ENCODE results near the gene ITPRIPL2.

The ITPRIPL2 gene

DNA sequence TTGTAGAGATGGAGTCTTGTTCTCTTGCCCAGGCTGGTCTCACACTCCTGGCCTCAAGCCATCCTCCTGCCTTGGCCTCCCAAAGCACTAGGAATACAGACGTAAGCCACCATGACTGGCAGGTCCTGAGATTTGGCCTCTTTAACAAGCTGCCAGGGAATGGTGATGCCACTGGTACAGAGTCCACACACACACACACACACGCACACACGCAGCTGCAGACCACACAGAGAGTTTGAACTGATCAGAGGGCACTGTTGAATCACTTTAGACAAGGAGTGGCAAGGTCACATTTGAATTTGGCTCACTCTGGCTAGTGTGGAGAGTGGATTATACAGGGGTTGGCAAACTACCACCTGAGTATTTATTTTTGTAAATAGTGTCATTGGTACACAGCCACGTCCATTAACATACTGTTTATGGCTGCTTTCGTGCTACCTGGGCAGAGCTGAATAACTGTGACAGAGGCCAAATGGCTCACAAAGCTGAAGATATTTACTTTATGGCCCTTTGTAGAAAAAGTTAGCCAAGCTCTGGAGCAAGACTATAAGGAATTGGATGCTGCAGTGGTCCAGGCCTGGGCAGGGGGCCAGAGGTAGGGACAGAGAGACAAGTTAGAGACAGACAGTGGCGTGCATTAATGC is 9.9 kb downstream of the ITPRIPL2 start:
- DNase-seq = no peak

DNA sequence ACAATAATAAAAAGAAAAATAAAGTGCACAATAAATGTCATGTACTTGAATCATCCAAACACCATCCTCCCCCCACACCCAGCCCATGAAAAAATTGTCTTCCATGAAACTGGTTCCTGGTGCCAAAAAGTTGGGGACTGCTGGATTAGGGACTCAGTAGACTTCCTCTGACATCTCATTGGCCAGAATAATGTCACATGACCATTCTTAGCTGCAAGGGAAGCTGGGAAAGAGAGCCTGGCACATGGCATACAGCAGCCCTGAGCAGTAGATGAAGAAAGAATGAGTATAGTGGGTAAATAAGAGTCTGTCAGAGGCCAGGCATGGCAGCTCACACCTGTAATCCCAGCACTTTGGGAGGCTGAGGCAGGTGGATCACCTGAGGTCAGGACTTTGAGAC is 12.5 kb downstream of the ITPRIPL2 start:
- DNase-seq = no peak

DNA sequence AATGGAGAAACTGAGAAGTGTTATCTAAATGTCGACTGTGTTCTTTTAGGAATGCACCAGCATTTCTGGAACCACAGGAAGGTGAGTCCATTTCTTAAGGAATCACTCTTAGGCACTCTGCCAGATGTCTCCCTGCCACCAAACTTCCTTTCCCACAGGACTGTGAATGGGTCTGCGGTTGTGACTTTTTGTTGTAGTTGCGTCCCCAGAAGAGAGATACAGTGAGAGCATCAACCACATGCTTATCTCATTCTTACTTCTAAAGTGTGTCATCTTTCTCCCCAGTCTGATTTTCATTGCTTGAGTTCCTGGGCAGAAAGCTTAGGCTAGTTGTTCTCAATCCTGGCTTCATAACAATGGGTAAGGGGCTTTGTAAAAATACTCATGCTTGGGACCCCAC is 13.4 kb downstream of the ITPRIPL2 start:
- no peak for DNase-seq

DNA sequence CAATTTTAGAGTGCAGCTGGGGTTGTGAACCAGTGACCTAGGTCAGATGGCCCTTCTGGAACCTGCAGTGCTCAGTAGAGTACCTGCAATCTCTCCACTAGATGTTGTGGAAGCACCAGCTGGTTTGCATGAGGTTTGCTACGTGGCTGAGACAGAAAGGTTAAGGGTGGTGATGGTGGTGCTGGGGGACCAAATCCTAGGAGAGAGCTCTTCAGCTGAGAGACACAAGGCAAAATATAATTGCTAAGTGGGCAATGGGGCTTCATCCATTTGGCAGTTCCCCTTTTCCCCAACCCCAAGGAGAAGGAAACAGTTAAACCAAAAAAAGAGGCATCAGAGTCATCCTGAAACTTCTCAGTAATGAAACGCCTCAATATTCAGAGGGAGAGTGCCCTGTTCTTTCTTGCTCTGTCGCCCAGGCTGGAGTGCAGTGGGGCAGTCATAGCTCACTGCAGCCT is 13.9 kb downstream of the ITPRIPL2 start:
- no peak for DNase-seq

DNA sequence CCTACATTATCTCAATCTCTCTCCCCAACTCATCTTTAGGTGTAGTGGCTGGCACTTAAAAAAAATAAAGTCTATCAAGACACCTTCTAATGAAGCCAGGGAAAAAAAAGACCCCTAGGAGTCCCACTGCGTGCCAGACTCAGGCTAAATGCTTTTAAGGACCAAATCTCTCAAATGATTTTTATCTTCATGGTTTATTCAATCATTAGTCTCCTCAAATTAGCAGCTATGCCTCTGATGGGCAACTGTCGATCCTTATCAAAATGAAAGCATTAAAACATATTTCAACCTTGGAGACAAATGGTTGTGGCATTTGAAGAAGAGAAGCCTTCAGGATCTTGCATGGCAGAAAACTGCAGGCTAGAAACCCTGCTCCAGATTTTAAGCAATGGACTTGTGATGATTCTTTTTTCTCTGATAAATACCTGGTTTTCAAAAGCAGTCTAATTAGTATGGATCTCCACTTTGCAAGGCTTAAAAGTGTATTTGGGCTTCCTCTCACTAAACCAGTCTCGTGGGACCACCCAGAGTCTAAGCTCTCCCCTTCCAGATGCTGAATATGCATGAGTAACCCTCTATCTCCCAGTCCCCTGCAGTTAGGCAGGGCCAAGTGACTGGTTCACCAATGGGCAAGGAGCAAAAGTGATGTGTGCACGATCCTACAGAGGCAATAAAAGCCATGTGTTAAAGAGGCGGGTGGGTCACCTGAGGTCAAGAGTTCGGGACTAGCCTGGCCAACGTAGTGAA is 14.9 kb downstream of the ITPRIPL2 start:
- DNase-seq = no peak

DNA sequence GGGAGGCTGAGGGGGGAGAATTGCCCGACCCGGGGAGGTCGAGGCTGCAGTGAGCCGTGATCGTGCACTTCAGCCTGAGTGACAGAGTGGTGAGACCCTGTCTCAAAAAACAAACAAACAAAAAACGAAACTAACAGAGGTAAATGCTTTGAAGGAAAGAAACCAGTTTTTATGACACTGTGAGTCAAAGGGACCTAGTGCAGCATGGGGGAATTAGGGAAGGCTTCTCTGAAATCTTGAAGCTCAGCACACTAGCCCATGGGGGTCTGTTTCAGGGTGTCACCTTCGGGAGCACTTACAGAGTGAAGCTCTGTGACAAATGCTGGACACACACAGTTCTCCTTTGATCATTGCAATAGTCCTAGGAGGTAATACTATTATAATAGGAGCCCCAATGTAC is 16.6 kb downstream of the ITPRIPL2 start:
- DNase-seq = no peak

DNA sequence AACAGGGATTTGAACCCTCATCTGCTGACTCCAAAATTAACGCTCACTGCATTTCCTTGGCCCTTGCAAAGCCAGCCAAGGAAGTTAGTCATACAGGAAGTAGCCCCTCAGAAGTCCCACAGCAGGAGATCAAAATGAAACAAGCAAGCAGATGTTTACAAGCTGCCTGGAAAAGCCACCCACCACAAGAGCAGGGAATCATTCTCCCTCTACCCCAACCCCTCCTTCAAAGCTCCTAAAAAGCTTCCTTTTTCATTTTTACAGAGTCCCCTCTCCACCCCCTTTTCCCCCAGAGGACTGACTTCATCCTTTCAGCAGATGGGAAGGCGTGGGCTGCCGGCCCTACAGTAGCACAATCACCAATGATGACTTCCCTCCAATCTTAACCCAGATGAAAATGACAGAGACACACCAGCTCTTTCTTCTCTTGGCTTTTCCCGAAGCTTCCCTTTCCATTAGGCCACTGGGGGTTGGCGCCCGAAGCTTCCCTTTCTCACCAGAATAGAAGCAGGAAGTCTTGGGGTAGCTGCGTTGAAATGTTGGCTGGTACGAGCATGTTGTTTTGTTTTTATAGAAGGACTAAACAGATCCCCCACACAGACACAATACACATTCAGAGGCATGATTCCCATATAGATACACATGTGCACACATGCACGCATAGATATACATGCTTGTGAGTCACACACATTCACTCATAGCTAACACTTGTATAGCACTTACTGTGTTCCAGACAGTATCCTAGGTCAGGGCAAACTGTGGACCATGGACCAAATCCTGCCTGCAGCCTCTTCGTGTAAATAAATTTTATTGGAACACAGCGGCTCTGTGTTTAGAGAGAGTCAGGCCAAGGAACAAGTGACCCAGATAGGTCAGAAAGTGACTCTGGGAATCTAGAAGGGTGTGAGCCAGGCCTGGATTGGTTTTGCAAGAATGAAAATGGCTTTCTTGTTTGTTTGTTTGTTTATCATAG is 17.4 kb downstream of the ITPRIPL2 start:
- no peak for DNase-seq

DNA sequence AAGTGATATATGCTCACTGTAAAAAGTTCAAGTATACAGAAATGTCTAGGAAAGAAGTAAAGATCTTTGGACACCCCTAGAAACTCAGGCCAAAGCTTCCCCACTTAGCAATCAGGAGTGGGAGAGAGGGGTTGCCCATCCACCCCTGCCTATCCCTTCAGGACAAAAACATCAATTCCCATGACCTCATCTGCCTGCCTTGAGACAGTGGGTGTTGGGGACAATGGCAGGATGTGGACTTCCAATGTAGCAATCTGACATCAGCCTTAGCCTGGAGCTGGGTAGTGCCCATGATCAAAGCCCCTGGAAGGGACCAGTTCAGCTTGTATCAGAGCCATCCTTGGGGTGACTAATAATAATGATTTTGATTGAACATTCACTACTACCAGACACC is 18.1 kb downstream of the ITPRIPL2 start:
- DNase-seq = no peak

DNA sequence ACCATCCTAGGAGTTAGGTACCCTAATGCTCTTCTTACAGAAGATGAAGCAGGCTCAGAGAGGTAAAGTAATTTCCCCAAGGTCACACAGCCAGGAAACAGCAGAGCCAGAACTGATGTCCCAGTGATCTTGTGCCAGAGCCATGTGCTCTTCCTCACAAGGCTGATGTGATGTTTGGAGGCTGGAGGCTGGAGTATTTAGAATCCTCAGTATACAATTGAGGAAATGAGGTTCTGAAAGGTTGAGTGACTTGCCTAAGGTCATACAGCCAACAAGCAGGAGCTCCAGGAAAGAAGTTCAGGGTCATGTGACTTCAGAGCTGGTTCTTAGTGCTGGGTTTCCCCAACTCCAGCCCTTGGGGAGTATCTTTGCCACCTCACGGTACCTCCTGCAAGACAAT is 18.5 kb downstream of the ITPRIPL2 start:
- DNase-seq = no peak

DNA sequence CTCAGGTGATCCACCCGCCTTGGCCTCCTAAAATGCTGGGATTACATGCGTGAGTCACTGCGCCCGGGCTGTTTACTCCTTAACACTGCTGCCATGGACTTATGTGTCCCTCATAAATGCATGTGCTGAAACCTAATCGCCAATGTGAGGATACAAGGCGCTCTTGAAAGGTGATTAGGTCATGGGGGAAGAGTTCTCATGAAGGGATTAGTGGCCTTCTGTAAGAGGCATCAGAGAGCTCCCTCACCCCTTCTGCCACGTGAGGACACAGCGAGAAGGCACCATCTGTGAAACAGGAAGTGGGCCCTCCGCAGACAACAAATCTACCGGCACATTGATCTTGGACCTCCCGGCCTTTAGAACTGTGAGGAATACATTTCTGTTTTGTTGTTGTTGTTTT is 19.1 kb downstream of the ITPRIPL2 start:
- DNase-seq = no peak

DNA sequence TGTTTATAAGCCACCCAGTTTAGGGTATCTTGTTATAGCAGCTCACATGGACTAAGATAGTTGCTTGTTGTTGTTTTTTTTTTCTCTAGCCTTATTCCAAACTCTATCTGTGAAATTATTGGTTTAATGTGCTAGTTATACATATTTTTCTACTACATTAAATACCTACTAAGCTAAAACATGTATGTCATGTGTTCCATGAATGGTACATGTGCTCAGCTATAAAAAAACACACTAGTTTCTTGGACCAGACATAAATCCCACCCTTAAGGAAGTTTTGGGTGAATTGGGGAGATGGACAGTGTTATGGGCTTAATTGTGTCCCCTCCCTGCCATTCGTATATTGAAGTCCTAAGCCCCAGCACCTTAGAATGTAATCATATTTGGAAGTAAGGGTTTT is 19.8 kb downstream of the ITPRIPL2 start:
- DNase-seq = no peak

DNA sequence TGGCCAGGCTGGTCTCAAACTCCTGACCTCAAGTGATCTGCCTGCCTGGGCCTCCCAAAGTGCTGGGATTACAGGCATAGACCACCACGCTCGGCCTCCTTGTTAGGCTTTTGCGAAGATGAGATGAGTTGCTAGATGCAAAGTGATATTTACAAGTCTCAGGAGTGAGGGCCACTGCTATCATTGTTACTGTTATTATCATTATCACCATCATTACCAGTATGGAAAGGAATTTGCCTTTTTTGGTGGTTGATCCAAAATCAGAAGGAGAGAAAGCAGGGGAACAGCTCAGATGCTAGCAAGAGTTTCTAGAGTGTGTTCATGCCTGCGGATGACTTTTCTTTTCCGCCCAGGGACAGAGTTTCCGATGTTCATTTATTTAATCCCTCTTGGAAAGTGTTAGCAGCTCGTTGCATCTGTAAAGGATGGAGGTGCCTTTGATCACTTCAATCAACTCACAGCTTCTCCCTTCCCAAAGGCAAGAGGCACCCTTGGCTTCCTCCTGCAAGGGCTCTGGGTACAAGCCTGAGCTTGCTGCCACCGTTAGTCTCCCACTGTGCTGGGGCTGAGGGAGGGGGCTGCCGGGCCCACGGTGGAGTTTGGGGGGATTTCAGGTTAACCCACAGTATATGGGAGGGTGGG is 21.6 kb downstream of the ITPRIPL2 start:
- no peak for DNase-seq

DNA sequence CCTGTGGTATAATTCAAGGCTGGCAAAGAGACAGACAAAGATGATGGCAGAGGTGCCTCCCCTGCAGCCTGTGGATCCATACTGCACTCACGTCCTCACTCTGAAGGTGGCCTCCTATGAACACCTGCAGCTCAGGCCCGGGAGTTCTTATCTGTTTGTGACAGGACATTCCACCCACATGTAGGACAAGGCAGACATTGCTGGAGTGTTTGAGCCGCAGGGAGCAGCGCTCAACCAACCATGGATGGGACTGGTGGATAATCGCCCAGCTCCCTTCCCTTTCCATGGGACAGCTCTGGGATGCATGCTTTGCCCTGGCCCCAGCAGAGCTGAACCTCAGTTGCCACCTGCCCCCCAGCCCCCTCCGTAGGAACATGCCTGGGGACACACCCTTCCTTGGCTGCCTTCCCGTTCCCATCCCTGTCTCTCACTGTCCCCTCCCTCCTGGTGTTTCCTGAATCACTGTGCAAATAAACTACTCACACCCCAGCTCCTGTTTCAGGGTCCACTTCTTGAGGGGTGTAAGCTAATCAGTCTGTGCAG is 22.2 kb downstream of the ITPRIPL2 start:
- DNase-seq = no peak

DNA sequence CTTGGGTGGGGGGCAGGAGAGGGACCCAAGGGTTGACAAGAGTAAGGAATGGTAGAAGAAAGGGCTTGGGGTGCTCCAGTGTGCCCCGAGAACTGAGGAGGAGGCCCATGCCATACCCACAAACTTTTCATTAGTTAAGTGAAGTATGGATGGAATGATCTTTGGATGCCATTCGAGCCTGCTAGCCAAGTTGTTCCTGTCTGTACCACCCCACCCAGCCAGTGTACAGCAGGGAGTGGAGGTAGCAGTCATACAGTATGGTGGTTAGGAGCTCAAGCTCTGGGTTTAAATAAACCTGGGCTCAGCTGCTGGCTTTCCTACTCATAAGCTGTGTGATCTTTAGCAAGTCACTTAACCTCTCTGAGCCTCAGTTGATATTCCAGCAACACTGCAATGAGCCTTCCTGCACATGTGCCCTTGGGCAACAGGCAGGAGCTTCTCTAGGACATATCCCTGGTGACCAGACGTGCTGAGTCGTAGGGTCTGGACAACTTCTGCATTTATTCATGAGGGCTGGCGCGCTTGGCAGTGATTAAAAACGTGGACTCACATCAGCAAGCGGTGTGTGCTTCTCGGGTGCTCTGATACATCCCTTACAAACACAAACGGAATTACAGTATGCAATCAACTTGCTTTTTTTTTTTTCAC is 22.9 kb downstream of the ITPRIPL2 start:
- no peak for DNase-seq

DNA sequence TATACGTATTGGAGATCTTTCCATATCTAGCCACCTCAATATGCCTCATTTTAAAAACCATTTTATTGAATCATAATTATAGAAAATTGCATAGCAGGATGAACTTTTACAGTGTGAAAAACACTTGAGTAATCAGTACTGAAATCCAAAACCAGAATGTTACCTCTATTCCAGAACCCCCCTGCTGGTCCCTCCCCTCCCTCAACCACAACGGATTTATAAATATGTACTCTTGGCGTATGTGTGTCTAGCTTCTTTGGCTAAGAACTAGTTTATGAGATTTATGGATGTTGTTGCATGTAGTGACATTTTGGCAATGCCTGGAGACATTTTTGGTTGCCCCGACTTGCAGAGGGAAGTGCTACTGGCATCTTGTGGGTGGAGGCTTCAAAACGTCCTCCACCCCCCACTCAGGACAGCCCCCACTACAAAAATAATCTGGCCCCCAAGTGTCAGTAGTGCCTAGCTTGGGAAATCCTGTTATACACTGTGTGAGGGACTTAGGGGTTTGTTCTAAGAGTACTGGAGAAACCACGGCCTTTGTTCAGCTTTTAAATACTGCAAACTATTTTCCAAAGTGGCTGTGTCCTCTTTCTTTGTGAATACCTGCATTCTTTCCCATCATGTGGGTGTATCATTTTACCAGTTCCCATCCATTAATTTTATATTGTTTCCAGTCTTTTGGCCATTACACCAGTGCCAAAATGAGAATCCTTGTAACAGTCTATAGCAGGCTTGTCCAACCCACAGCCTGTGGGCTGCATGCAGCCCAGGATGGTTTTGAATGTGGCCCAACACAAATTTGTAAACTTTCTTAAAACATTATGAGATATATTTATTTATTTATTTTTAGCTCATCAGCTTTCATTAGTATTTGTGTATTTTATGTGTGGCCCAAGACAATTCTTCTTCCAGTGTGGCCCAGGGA is 23.7 kb downstream of the ITPRIPL2 start:
- no peak for DNase-seq

DNA sequence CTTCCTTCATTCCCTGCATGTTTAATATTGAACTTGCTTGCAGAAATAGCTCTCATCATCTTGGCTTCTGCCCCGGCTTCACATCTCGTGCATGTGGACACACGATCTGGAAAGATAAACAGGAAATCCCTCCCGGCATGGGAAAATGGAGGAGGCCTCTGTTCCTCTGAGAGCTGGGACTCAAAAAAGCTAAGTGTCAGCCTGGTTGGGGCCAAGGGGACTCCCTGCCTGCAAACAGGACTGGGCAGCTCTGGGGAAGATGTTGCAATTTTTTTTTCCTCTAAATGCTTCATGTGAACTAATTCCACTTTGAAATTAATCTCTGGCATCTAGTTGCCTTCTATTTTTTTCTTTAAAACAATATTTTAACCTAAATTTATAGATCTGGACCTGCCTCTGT is 24.8 kb downstream of the ITPRIPL2 start:
- DNase-seq = no peak

DNA sequence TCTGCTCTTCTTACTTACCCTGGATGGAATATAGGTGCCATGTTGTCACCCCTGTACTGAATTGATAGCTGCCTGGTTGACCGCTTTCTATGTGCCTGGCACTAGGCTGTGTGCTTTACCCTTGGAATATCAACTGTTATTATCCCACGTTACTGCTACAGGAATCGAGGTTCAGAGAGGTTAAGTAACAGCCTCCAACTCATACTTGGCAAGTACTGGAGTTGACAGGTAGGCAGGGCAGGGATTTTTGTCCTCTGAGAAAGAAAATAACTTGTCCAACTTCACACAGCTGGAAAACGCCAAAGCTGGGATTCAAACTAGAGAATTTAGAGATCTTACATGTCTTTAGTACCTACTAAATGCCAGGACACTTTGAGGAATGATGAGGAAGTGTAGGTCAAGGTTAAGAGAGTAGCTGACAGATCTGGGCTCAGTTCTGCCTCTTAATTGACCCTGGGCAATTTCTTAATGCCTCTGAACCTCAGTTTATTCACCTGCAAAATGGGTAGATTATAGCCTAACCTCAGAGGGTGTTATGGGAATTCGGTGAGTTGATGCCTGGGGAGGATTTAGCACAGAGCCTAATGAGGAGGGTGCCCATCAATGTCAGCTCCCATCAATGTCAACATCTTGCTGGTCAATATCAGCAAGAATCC is 25.8 kb downstream of the ITPRIPL2 start:
- no peak for DNase-seq

DNA sequence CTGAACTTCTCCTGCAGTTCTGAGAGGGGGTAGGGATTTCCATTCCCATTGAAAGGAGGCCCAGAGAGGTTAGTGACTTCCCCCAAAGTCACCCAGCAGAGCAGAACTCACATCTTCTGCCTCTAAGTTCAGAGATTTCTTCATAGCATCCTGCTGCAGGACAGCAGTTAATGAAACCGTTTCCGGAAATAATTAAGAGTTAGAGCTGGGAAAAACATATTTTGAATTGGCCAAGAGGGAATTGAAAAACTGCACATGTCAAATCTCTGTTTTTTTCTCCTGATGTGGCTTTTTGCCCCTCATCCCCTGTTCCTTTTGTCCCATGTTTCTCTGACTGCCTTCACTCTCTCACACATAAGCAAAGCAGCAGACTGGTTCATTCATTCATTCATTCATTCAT is 26.6 kb downstream of the ITPRIPL2 start:
- DNase-seq = no peak

DNA sequence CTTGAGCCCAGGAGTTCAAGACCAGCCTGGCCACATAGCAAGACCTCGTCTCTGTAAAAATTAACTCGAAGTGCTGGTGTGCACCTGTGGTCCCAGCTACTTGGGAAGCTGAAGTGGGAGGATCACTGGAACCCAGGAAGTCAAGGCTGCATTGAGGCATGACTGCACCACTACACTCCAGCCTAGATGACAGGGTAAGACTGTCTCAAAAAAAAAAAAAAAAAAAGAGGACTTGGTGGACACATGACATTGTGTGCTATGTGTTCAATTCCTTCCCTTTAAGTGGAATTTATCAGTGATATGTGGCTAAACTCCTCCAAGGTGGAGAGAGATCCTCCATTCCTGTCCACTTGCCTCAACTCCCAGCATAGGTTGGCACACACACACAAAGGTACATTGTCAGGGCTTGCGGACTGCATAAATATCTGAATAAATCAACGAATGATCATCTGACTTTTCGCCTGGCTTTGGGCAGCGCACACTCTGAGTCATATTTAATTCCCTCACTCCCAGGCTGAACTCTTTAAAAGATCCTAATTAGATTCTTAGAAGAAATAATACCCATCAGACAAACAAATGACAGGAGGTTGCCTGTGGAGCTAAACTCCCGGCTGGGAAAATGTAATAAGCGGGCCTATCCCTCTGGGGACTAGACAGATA is 29.3 kb downstream of the ITPRIPL2 start:
- DNase-seq = no peak

DNA sequence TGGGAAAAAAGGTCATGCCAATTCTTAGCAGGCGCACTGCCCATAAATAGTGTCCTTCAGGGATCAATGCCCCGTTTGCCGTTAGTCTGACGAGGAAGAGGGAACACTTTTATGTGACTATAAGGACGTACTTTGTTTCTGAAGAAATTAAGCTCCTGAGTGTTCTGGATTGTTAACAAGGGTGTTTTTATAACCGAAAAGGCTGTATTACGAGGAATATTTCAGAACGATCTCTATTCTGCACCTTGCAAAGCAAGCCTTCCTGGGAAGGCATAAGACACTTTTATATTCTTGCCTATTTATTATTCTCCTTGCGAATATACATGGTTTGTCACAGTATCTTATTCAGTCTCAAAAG is 29.8 kb downstream of the ITPRIPL2 start:
- DNase-seq = no peak
